WI38 (cell line): ENCODE results near the gene PRAC2.

Source experiments
- H3K4me3 ChIP-seq: 2 replicates; pipeline ENCODE4 v1.5.1; 2011; ENCODE audit warnings: low read depth, mild to moderate bottlenecking, control low read depth, low read length
- CTCF ChIP-seq: IDR thresholded peaks from 2 replicates; pipeline ENCODE4 v1.5.1; 2012; ENCODE audit warnings: low read depth, mild to moderate bottlenecking, control low read depth, low read length

The PRAC2 gene

DNA sequence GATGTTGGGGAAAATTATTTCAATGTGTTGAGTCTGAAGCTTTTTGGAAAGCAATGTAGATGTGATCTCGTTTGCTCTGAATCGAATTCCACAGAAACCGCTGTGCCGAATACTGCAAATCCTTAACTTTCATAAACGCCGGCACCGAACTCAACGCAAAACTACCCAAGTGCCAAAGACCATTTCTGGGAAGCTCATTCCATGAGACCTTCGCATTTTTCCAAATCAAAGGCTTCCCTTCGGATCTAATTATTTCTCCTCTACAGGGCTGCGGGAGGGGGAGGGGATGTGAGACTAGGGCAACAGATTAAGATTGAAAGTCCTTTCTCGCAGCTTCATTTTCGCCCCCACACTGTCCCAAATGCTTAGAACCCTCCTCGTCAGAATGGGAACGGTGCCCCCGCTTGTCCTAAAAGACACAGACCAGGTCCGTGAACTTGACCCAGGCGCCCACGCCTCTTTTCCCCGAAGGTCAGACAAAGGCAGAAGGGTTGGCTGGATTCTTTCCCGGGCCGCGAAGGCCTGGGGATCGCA, 4.7 kb upstream of the PRAC2 start:
- no peak for TF ChIP-seq CTCF
- no peak overlapping the region for H3K4me3 ChIP-seq

DNA sequence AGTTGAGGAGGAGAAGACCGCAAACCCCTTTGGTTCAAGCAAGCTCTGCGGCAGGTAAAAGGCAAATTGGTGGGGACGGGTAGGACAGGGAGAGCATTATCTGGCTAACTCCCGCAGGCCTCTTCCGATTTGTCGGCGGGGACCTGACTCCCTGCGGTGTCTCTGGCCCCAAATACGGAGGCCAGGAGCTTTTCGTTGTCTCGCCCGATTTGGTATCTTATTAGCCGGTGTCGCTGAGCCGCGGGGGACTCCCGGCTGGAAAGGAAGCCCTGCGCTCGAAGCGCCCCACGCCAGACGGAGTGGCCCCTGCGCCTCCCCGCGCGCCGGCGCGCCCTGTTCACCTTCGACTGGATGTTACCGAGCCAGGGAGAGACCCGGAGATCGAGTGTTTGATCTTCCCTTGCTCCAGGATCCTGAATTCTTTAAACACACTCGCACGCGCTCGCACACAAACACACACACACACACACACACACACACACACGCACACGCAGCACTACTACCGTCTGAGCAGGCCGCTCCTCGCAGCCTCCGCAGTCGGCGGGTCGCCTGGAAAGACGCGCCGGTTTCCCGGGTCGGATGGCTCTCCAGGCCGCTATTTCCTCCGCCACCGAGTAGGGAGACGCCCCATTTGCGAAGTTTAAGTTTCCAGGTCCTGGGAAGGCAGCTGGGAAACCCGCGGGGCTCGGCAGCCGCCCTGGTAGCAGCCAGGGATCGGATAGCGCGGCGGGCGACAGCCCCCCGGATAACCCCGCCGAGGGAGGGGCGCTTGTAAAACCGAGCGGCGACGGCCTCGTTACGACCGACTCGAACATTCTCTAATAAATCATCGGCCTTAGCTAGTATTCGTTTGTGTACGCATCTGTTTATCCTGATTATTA, 4.0 kb upstream of the PRAC2 start:
- no peak for TF ChIP-seq CTCF
- H3K4me3 ChIP-seq, result no peak overlapping the region

DNA sequence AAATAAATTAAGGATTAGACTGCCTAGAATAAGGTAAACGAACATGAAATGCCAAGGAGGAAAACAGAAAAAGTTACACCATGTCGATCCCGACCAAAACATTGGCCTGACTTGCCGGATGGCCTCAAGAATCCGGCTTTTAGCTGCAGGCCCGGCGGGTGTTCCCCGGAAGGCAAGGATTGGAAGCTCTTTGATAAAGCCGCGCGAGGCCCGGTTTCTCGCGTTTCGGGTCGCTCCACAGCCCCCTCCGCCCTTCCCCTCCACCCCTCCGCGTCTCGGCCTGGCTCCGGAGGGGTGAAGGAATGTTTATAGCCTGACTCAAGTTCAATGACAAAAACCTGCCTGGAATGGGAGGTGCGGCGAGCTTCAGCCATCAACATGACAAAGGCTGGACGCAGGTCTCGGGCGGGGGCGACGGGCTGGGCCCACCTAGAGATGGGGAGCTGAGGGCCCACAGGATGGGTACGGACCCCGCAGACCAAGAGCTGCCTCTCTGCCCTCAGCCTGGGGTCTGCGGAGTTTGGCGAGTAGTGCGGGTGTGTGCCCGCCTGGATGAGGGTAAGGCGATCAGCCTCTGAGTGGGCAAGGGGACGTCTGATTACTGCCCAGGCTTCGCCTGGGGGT, 3.2 kb upstream of the PRAC2 start:
- H3K4me3 ChIP-seq, result no peak overlapping the region
- no peak for TF ChIP-seq CTCF

DNA sequence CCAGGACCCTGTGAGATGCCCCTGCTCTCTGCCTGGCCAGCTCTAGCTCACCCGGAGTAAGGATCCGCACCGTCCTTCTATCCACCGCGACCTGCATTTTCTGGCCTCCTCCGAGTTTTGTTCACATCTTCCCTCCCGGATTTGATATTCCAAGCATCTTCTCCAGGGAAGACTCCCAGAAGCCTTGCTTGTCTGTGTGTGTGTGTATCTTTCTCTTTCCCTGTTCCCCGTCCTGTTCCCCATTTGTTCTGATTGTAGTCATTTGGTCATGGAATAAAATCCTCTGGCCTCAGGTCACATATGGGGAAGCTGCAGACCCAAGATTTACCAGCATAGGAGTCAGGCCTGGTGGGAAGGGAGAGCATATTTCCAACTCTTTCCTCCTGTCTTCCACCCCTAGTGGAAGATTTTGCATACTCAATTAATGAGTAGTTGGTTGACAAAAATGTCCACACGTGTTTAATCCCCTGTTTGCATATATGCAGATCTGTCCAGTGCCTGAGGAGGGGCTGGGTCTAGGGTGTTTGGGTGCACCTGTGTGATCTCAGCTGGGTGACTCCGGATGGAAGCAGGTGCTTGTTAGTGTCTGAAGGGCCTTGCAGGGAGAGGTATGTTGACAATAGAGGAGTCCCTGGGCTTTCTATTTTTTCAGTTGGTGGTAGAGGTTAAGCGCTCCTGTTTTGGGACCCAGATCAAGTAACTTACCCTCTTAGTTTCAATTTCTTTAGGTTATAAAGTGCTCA, 2.5 kb upstream of the PRAC2 start:
- TF ChIP-seq CTCF, result no peak
- H3K4me3 ChIP-seq, result no peak overlapping the region

GRCh38 chr17:48721009-48721402, 2.0 kb upstream of the PRAC2 start:
- no peak for TF ChIP-seq CTCF
- no peak overlapping the region for H3K4me3 ChIP-seq

- no peak within 1 kb of the TSS for H3K4me3 ChIP-seq
Measured at GRCh38 chr17:48722201-48722907, 631 bp upstream of the PRAC2 start, which contains the start of gene PRAC1. Gene PRAC1, minus strand, starts transcription at chr17:48722518. Its CDS starts 126 bp downstream, at chr17:48722392.

More at GRCh38 chr17:48722201-48722907, 631 bp upstream of the PRAC2 start, which contains the start of gene PRAC1:
- TF ChIP-seq CTCF, result no peak
